ENCODE data around the gene PER2.
A peak's percentile ranks its signal among the peaks of the same experiment; 100 is the strongest.
"Not testable (repeated sequence)": the region's sequence is repeated elsewhere in the genome, so short reads cannot be mapped to it uniquely, and the experiment has no call there.

PER2 gene

DNA sequence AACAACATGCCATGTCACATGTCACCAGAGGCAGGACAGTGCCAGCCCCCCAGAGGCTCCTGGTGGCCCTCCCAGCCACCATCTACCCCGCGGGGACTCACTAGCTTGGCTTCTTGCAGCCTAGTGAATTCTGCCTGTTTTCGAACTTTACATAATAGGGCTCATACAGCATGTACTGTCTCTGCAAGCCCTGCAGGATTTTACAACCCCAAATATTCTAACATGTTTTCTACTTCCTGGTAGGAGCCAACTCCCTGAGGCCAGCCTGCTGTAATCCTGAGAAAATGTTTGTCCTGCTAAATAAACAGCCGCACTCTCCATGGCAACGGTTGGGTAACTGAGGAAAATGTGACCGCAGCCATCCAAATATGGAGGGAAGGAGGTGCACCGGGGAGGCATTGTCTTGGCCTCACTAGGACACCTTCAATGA is 2.7 kb downstream of the PER2 start:
- DNase-seq: peak; percentile 49

DNA sequence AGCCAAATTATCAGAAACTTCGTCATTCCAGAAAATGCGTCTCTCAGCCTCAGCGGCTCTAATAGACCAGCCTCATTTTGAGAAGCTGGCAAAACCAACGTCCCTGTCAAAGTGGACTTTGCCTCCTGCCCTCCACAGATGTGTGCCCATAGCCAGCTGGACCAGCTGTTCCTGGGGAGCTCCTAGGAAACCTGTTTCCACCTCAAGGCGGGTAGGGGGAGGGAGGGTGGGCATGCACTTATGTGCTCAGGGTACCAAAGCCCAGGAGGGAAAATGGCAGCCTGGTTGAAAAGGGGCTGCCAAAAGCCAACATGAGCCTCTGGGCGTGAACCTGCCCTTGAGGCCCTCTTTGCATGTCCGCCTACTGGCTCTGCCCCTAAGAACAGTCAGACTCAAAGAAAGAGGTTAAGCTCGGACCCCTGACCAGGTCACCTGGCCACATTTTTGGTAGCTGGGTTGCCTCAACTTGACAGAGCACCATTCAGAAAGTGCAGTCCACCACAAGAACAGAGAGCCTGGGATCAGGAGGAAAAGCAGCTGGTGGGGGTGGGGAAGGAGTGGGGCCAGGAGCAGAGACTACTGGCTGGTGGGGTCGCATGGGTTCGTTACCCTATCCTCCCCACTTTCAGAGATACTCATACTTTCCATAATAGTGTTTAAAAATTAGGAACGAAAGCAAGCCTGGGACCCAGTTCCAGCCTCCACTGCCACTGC is 3.5 kb downstream of the PER2 start:
- no peak for DNase-seq

DNA sequence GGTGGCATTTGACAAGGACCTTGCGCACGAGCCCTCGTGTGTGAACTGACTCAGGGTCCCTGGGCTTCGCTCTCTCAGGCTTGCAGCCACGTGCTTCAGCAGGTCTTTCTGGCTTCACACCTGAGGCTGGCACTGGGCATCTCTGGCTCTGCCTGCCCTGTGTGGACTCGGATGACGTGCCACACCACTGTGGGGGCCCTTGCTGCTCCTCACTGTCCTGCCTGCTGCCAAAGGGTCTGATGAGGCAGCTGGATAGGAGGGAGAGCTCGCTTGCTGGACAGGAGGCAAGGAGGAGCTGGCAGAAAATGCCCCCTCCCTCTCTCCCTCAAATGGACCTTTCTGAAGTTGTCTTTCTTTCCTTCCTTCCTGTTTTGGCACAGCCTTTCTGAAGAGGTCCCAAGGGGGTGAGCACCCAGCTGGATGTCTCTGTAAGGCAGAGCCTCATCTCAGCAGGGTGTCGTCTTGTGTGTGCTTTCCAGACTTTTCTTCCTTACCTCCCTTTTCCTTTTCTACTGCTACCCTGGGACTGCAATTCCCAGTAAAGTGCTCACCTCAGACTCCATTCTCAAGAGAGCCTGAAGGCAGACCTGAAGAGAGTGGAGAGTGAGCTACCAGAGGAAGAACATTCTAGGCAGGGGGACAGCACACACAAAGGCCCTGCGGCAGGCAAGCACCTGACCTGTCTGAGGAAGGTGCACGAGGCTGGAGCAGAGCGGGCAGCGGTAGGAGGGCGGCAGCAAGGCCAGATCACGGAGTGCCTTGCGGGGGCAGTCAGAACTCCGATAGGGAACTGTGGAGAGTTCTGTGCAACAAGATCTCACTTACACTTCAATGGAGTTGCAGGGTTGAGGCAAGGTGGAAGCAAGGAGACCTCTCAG is 5.3 kb downstream of the PER2 start:
- DNase-seq: no peak

DNA sequence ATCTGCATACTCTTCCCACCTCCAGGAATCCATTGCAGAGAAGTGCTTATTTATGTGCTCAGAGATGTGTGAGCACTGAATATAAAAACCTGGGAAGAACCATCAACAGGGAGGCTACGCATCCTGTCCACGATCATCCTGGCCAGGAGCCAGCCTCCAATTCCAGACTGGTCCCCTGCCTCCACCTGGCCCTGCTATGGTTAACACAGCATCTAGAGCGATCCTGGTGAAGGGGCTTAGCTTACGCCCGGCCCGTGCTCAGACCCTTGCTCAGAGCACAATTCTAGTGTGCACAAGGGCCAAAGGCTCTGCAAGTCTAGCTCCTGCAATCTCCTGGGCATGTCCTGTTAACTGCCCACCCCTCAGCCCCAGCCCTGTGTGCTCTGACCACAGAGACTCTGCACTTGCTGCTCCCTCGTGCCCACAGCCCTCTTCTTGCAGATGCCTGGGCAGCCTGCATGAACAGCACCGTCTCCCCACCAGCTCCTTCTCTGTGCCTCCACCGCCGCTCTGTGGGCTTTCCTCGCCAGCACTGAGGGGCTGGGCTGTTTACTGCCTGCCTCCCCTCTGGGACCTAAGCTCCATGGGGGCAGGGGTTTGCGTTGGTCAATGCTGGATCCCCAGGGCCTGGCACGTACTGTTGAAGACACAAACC is 6.5 kb downstream of the PER2 start:
- DNase-seq: no peak

DNA sequence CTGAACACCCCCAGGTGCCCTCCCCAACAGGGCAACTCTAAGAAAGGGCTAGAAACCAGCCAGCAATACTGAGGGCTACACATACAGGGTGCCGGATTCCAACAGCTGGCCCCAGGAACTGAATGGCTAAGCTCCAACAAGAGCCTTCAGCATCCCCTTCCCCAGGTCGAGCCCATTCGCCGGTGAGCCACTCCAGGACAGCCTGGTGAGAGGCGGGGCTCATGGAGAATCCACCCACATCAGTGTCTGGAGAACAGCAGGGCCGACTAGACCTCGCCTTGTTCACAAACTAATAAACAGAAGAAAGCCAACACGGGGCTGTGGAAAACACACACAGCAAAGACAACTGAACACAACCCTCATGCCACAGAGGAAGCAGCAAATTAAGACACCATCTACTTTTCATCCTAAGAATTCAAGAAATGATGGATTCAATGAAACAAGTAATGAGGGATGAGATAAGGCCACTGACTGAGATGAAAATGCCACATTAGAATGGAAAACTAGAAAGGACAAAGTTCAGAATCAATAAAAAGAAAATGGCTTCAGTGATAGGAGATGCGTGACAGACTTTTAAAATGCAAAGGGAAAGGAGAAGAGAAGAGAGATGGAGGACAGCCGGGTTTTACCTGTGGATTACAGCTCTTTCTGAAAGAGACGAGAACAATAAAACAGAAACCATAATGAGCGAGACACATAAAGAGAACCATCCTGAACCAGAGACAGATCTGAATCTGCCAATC is 8.2 kb downstream of the PER2 start:
- no peak for DNase-seq

DNA sequence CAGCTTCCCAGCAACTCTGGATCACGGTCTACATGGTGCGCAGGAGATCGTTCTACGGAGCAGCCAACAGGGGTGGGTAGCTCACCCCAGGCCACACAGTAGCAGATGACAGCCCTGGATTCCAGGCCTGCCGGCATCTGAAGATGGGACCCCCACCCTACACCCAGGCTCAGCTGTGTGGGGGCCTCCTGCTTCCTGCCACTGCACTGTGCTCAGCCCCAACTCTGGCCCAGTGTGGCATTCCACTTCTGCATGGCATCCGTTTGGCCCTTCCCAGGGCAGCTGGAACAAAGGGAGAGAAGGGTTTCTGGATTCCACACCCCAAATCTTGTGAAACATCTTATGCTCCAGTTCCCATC is 9.1 kb downstream of the PER2 start:
- no peak for DNase-seq

DNA sequence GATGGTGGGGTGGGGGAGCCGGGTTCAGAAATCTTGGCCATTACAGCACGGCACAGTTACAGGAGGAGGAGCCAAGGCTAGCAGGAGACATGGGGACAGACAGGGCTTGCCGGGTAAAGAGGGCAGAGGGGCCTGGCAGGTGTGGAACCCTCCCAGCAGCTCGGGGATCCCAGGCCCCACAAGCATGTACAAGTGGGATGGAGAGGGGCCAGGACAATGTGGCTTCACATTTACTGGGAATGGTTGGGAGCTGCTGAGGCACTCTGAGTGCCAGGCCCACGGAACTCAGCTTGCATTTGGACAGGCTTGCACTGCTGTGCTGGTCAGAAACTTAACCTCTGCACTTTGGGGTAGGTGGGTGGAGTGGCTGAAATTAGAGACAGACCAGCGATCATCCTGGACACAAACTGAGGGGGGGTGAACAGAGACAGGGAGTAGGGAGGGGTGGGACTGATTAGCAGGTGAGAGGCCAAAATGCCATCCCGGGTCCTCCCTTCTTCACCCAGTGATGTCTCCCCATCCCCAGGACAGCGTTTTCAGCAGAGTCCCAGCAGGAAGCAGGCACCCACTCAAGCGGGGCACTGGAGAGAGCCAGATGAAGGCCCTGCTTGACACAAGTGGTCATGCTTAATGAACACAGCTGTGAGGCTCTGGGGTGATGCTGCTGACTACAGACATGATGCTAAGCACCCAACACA is 9.6 kb downstream of the PER2 start:
- no peak for DNase-seq

DNA sequence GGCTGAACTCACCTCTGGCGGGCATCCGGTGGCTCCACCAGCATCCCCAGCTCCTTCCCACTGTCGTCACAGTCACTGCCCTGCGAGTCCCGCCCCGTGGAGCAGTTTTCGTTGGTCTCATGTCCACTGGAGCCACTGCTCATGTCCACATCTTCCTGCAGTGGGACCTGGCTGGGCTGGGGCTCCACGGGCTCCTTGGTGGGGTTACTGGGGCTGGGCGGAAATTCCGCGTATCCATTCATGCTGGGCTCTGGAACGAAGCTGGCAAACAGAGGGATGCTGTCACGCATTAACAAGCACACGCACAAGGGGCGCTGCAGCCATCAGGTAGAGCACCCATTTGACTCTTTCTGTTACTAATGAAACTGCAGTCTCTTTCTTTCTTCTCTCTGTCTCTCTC is 10.7 kb downstream of the PER2 start:
- no peak for DNase-seq

DNA sequence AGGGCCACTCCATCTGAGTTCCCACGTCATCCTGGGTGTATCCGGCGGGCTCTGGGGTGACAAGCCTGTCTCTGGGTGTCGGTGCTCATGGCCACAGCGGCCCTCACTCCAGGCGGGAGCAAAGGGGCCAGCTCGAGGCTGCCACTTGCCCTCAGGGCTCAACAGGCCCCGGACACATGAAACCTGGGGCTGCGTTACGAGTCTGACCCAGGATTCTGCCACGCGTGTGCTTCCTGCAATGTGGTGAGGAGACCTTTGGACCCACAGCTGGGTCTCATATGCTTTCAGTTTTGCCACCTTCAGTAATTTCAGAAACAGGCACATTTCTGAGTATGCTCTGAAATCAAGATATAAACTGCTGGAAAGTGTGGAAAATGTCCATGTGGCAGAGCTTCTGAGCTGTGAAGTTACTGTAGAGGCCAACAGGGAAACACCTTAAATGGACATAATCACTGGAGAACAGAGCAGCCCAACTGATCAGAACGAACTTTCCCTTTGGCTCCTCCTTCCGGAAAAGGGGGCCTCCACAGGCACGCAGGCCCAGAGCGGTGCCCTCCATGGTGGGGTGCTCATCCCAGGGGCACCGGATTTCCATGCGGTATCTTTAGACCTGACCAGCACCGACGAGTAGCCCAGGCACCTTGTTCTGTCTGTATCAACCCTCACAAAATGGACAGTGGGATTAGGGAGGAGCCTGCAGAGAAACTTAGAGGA is 14.1 kb downstream of the PER2 start:
- DNase-seq: no peak

DNA sequence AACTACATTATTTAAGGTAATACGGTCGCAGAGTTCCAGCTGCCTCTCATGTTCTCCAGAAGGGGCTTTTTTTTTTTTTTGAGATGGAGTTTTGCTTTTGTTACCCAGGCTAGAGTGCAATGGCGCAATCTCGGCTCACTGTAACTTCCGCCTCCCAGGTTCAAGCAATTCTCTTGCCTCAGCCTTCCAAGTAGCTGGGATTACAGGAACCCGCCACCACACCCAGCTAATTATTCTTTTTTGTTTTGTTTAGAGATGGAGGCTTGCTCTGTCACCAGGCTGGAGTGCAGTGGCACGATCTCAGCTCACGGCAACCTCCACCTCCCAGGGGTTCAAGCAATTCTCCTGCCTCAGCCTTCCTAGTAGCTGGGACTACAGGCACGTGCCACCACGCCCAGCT is 15.0 kb downstream of the PER2 start:
- DNase-seq: not testable (repeated sequence)

DNA sequence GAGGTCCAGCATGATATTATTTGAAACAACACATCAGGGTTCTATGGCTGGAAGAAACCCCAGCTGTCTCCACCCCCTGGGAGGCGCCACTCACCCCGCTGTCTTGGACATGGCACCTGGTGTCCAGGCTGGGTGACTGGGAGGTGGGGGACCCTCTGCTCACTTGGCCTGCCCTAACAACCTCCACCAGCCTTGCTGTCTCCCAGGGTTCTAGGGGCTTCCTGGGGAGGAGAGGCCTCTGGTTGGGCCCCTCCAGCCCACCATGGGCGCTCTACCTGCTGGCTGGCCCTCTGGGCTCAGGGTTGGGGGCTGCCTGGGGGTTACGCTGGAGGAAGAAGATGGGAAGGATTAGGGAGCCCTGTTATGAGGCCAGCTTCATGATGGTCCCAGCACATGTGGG is 16.3 kb downstream of the PER2 start:
- no peak for DNase-seq

DNA sequence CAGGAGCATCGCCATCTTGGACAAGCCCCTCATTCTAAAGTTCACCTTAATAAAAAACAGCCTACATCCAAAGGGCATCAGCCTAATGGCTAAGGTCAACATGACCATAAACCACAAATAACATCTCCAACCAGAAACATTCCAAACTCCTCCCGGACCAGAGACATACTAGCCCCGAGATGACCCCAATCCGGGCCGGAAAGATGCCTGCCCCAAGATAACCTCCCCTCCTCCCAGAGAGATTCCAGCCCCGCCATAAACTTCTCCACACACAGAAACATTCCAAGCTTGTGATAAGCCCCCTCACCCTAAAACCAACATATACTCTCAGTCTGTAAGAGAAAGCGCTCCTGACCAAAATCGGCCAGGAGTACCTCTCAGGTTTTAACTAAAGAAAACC is 16.7 kb downstream of the PER2 start:
- not testable (repeated sequence) for DNase-seq

DNA sequence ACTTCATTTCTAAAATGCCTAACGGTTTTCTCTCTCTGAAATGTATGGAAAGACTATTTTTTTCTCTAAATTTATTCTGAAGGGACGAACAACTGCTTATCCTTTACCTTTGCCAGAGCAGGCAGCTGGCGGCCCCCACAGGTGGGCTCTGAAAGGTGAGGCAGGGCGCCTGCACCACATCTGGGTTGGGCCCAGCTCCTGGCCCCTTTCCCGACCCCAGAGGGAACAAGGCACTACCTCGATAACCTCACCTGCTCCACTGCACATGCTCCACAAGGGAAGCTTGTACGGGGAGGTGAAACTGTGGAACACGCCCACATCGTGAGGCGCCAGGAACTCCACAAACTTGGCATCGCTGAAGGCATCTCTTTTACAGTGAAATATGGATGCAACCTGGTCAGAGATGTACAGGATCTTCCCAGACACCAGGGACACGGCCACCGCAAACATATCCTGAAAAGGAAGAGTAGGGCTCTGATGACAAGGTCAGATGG is 17.3 kb downstream of the PER2 start:
- DNase-seq: no peak

DNA sequence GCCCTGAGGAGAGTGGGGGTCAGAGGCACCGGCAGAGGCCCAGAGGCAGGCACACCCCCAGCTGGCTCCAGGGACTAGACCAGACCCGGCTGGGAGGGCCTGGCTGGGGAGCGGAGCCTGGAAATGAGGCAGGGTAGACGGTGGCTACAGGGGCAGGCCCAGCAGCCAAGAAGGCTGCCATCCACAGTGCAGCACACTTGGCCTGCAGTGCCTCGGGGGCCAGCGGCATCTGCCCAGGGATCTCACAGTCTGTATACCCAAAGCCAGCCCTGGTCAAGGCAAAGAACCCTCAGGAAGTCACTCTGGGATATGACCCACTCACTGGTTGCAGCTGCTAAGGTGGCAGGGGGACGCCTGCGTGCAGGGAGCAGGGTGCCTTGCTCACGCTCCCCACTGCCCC is 17.8 kb downstream of the PER2 start:
- DNase-seq: no peak

DNA sequence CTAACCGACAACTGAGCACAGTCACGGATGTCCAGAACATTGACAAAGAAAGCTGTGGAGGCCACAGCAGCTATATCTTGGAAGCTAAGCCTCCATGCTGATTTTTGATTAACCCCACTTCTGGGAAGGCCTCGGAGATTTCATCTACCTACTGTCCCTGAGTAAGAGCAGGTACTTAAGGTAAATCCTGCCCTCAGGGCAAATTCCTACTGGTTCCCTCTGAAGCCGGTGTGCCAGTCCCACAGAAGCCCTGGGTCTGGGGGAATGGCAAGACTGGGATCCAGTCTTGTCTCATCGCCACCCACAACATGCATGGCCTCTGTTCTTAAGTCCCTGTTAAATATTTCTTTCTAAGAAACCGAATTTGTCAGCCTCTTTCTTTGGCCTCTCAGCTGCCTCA is 18.7 kb downstream of the PER2 start:
- DNase-seq: no peak

DNA sequence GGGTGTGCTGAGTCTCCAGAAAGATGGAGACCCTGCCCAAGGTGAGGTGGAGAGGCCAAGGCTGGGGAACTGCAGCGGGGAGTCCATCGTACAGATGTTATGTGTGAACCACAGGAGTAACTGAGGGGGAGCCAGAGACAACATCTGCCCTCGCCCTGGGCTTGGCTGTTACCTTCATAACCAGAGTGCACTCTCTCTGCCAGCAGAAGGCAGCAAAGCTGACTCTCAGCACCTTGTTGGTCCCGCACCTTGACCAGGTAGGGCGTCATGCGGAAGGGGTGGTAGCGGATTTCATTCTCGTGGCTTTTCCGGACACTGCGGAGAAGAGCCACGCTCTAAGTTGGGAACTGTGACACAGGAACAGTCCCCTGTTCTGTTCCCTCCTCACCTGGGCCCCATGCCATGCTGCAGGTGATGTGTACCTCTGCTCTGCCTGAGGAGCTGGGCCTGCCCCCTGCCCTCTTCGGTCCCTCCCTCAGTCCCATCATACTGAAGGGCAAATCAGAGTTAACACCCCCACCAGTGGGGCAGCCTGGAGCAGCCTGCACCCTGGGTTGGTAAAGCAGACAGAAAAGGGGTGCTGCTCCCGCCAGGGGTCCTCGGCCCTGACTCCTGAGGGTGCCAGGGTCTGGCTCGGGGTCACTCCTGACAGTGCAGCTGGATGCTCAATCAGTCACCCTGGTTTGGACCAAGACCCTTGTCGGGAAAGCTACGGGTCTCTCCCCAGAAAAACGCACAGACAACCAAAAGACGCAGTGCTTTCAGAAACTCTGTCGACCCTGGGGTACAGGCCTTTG is 20.3 kb downstream of the PER2 start:
- DNase-seq: no peak

DNA sequence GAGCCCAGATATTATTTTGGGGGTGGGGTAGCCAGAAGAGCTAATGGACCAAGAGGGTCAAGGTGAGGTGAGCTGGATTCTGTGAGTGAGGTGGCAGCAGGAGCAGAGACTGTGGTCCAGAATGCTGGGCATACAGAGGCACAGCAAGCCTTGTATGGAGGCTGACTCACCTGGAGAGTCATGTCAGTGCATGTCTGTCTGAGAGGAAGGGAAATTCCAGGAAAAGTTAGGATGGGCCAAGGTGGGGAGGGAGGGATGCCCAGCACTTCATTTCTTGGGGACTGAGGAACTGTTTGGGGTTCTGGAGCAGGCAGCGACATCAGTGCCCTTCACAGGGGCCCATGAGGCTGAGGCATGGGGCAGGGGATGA is 21.1 kb downstream of the PER2 start:
- no peak for DNase-seq

DNA sequence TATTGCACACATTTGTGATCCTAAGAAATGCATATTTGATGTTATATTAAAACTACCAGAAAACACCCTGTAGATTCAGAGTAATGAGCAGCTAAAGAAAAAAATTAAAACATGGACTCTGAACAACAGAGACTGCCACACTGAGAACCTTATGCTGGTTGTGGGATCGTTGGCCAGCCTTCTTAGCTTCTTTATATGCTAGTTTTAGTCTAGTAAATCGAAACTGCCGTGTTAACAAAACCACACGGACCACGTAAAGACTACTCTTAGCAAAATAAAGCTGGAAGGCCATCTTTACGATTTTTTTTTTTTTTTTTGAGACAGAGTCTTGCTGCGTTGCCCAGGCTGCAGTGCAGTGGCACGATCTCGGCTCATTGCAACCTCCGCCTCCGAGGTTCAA is 22.8 kb downstream of the PER2 start:
- no peak for DNase-seq

DNA sequence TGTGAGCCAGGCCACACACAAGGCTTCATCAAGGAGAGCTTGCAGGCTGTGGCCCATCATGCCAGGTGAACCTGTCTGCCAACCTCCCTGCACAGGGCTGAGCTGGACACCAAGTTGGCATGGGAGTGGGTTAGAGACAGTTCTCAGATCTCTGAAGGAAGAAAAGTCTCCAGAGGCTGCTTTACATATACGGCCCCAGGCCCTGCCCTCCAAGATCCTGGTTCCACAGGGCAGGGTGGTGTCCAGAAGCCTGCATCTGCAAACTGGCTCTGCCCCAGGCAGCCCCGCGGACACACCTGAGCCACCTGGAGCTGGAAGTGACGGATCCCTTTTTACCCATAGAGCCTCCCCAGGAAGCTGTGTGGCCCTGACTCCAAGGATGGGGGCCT is 24.3 kb downstream of the PER2 start:
- DNase-seq: no peak

DNA sequence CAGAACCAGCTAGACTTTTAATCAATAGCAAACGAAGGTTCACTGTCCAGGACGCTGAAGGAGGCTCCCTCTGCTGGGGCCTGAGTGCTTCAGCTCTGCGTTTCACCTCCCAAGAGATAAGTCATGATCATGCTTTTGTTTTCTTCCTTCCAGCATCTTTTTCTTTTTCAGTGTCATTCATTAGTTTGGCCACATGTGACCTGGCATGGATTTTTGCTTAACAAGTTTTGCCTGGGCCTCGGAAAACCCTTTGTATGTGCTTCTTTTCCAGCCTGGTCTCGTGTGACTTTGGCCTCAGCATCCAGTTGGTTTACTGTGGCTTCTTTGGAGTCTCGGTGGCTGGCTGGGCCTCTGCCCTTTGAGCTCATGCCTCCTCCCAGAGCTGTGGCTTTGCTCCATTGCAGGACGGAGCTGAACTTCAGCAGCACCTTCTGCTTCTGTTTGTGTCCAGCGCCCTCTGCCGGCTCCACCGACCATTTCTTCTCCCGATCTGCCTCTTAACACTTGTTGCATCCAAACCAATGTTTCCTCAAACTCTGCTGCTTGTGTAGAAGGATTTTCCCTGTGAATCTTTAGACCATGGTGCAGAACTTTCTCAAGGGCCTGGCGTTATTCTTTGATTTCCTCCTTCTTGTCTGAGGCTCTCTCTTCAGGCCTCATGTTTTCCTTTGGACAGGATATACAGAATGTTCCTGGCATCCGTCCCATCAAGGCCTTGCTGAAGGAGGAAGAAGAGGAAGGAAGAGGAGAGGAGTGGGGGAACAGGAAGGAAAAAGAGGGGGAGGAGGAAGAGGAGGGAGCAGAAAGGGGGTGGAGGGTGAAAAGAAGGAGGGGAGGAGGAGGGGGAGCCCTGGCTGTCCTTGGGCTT is 25.0 kb downstream of the PER2 start:
- DNase-seq: peak; percentile 47
